ENCODE measurements around the gene PDXK. TPM values are rescaled to one million over a fixed set of nuclear protein-coding genes. Genes with fewer than 3 reads are reported as not detected.

The PDXK gene
- total RNA-seq, 2 donors from 2014 or later, result 155 to 188 TPM

DNA sequence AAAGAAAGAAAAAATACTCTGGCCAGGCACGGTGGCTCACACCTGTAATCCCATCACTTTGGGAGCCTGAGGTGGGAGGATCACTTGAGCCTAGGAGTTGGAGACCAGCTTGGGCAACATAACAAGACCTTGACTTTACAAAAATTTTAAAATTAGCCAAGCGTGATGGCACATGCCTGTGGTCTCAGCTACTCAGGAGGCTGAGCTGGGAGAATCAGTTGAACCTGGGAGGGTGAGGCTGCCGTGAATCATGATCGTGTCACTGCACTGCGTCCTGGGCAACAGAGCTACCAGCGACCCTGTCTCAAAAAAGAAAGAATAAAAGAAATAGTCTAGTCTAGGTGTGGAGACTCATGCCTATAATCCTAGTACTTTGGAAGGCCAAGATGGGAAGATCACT, 37.3 kb upstream of the PDXK start:
- intact Hi-C loops (cut with DNase I), result no loop called here
- no peak for DNase-seq
- Histone ChIP-seq H3K27me3 (no peaks in the 10 kb centered on the region), H3K4me1 (no peaks in the 10 kb centered on the region), H3K27ac (no peak overlapping the region), H3K9me3 (no peaks in the 10 kb centered on the region), H3K36me3 (peaks cover 18% of the 10 kb centered on the region), H3K4me3 (no peak overlapping the region), H3K9ac (ENCODE audit: low read depth in 2 of 2, low read length in 2 of 2) (no peak overlapping the region)
- TF ChIP-seq, protein P1, sequence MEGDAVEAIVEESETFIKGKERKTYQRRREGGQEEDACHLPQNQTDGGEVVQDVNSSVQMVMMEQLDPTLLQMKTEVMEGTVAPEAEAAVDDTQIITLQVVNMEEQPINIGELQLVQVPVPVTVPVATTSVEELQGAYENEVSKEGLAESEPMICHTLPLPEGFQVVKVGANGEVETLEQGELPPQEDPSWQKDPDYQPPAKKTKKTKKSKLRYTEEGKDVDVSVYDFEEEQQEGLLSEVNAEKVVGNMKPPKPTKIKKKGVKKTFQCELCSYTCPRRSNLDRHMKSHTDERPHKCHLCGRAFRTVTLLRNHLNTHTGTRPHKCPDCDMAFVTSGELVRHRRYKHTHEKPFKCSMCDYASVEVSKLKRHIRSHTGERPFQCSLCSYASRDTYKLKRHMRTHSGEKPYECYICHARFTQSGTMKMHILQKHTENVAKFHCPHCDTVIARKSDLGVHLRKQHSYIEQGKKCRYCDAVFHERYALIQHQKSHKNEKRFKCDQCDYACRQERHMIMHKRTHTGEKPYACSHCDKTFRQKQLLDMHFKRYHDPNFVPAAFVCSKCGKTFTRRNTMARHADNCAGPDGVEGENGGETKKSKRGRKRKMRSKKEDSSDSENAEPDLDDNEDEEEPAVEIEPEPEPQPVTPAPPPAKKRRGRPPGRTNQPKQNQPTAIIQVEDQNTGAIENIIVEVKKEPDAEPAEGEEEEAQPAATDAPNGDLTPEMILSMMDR (IDR thresholded peaks at IDR 0.05), result no peak

DNA sequence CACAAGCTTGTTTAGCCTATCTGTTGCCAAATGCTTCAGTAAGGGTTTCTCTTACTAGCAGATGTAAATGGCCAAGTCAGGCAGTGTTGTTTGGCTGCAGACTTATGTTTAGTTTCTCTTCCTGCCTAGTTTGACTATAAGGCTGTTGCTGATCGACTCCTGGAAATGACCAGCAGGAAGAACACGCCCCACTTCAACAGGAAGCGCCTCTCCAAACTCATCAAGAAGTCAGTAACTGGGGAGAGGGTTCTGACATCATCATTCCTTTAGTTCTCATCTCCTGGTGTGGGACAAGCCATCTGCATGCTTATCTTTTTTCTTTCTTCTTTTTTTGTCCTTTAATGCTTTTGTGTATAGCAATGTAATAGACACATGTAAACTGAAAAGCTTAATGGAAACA, 34.5 kb upstream of the PDXK start:
- Histone ChIP-seq H3K27ac (no peak overlapping the region), H3K4me1 (no peaks in the 10 kb centered on the region), H3K9ac (ENCODE audit: low read depth in 2 of 2, low read length in 2 of 2) (no peak overlapping the region), H3K27me3 (no peaks in the 10 kb centered on the region), H3K4me3 (no peak overlapping the region), H3K9me3 (no peaks in the 10 kb centered on the region), H3K36me3 (peaks cover 18% of the 10 kb centered on the region)
- TF ChIP-seq, protein P1 (IDR thresholded peaks at IDR 0.05), result no peak
- no peak for DNase-seq
- intact Hi-C loops (cut with DNase I), result no loop called here

DNA sequence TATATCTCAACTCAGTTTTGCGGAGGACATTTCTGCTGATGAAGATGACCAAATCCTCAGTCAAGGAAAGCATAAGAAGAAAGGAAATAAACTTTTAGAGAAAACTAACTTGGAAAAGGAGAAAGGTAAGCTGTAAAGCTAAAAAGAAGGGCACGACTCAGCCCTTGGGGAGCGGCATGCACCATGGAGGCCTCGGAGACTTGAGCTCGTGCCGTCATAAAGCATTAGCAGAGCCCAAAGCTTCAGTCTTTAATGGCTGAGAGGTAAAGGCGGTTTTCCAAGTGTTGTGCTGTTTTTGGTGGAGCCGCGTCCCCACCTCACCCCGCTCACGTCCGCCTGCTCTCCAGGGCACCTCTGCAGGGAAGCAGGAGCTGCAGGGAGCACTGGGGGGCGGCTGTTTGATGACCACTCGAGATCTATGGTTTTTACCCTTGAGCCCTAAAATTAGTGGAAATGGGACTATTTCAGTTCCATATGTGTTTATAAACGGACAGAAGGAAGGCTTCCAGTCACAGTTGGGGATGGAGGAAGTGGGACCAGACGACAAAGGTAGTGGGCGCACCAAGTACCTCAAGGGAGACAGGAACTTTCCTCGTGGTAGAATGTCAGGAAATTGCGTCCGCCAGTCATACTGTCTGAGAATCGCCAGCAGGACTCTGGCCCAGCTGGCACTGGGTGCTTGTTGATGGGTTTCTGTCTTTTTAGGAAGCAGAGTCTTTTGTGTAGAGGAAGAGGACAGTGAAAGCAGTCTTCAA, 31.9 kb upstream of the PDXK start:
- TF ChIP-seq, protein P1 (IDR thresholded peaks at IDR 0.05), result no peak
- Histone ChIP-seq H3K9ac (ENCODE audit: low read depth in 2 of 2, low read length in 2 of 2) (no peak overlapping the region), H3K27ac (no peak overlapping the region), H3K36me3 (peaks cover 18% of the 10 kb centered on the region), H3K27me3 (no peaks in the 10 kb centered on the region), H3K4me1 (no peaks in the 10 kb centered on the region), H3K9me3 (no peaks in the 10 kb centered on the region), H3K4me3 (no peak overlapping the region)
- intact Hi-C loops (cut with DNase I), result no loop called here
- DNase-seq, result no peak

DNA sequence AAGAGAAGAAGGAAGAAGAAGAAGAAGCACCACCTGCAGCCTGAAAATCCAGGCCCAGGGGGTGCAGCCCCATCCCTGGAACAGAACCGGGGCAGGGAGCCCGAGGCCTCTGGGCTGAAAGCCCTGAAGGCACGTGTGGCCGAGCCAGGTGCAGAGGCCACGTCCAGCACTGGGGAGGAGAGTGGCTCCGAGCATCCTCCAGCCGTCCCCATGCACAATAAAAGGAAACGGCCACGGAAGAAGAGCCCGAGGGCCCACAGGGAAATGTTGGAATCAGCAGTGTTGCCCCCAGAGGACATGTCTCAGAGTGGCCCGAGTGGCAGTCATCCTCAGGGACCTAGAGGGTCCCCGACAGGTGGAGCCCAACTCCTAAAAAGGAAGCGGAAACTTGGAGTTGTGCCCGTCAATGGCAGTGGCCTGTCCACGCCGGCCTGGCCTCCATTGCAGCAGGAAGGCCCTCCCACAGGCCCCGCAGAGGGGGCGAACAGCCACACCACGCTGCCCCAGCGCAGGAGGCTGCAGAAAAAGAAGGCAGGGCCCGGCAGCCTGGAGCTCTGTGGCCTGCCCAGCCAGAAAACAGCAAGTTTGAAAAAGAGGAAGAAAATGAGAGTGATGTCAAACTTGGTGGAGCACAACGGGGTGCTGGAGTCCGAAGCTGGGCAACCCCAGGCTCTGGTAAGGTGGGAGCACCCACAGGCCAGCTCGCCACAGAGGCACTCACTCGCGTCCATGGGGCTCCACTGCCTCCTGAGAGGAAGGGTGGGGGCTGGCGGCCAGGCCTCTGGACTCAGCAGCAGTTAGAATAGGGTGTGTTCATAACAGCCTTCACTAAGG, 31.1 kb upstream of the PDXK start:
- Histone ChIP-seq H3K9ac (ENCODE audit: low read depth in 2 of 2, low read length in 2 of 2) (no peak overlapping the region), H3K27ac (no peak overlapping the region), H3K9me3 (no peaks in the 10 kb centered on the region), H3K36me3 (peaks cover 12% of the 10 kb centered on the region), H3K4me1 (no peaks in the 10 kb centered on the region), H3K4me3 (no peak overlapping the region), H3K27me3 (no peaks in the 10 kb centered on the region)
- TF ChIP-seq, protein P1 (IDR thresholded peaks at IDR 0.05), result no peak
- no peak for DNase-seq
- intact Hi-C loops (cut with DNase I), result no loop called here

DNA sequence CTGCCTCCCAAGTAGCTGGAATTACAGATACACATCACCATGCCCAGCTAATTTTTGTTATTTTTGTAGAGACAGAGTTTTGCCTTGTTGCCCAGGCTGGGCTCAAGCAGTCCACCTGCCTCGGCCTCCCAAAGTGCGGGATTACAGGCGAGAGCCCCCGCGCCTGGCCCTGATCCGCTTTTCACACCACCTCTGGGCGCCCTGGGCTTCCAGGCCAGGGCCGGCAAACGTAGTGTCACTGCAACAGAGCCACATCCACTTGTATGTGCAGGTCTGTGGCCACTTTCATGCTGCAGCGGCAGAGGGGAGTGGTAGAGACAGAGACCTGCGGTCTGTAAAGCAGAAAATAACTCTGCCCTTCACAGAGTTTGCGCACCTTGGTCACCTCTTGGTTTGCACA, 30.0 kb upstream of the PDXK start:
- H3K9ac ChIP-seq (ENCODE audit: low read depth in 2 of 2, low read length in 2 of 2), result no peak overlapping the region
- H3K4me1 ChIP-seq, result no peaks in the 10 kb centered on the region
- H3K9me3 ChIP-seq, result no peaks in the 10 kb centered on the region
- no peaks in the 10 kb centered on the region for H3K27me3 ChIP-seq
- H3K36me3 ChIP-seq, result peaks cover 12% of the 10 kb centered on the region
- no peak for DNase-seq
- intact Hi-C loops (cut with DNase I), result no loop called here
- TF ChIP-seq, protein P1 (IDR thresholded peaks at IDR 0.05), result no peak
- no peak overlapping the region for H3K4me3 ChIP-seq
- H3K27ac ChIP-seq, result no peak overlapping the region

Data from colonic mucosa (tissue), 4 donors.